DOHH2 (cell line): ENCODE results near the gene PHF2.

ENCODE experiments used
- H3F3A ChIP-seq: fragments of 200-600 bp; sonication (generic), shearing (Covaris generic); 2 replicates; pipeline ENCODE4 v1.6.0; 2016; ENCODE audit warnings: antibody characterized with exemption, mild to moderate bottlenecking; ENCODE audit not compliant: control insufficient read depth, insufficient read depth
- H3K27ac ChIP-seq: fragments of 200-600 bp; sonication (generic); 2 replicates; pipeline ENCODE4 v1.5.1; 2014; ENCODE audit warnings: low read depth, mild to moderate bottlenecking, low read length, moderate library complexity
- H3K27me3 ChIP-seq: fragments of 200-600 bp; sonication (generic); 2 replicates; pipeline ENCODE4 v1.6.1; 2014; ENCODE audit warnings: mild to moderate bottlenecking, low read length, mixed read lengths; ENCODE audit not compliant: control insufficient read depth
- H3K36me3 ChIP-seq: fragments of 200-600 bp; sonication (generic); 2 replicates; pipeline ENCODE4 v1.6.1; 2014; ENCODE audit warnings: mild to moderate bottlenecking, low read length, moderate library complexity, mixed read lengths; ENCODE audit not compliant: control insufficient read depth
- H3K4me1 ChIP-seq: fragments of 200-600 bp; sonication (generic); 2 replicates; pipeline ENCODE4 v1.6.1; 2014; ENCODE audit warnings: mild to moderate bottlenecking, low read length, mixed read lengths; ENCODE audit not compliant: control insufficient read depth
- H3K4me2 ChIP-seq: fragments of 200-600 bp; sonication (generic); 2 replicates; pipeline ENCODE4 v1.6.0; 2014; ENCODE audit warnings: mild to moderate bottlenecking, low read length, moderate library complexity
- H3K4me3 ChIP-seq: fragments of 200-600 bp; sonication (generic); 2 replicates; pipeline ENCODE4 v1.5.1; 2014; ENCODE audit warnings: mild to moderate bottlenecking, low read length, mixed read lengths
- H3K79me2 ChIP-seq: fragments of 200-600 bp; sonication (generic); 2 replicates; pipeline ENCODE4 v1.6.1; 2014; ENCODE audit warnings: mild to moderate bottlenecking, low read length, mixed read lengths; ENCODE audit not compliant: control insufficient read depth
- H3K9me2 ChIP-seq: fragments of 200-600 bp; sonication (generic); replicated peaks from 2 replicates; pipeline ENCODE4 v1.6.1; 2014; ENCODE audit warnings: mild to moderate bottlenecking, low read length, mixed read lengths; ENCODE audit not compliant: control insufficient read depth
- H3K9me3 ChIP-seq: fragments of 200-600 bp; sonication (generic); 2 replicates; pipeline ENCODE4 v1.6.1; 2014; ENCODE audit warnings: antibody characterized with exemption, low read length, mixed read lengths; ENCODE audit not compliant: control insufficient read depth, insufficient read depth
- H4K20me1 ChIP-seq: fragments of 200-600 bp; sonication (generic); 2 replicates; pipeline ENCODE4 v1.6.0; 2014; ENCODE audit warnings: low read depth, mild to moderate bottlenecking, antibody characterized with exemption, low read length, moderate library complexity; ENCODE audit not compliant: control insufficient read depth, insufficient read depth
- CTCF ChIP-seq: fragments of 200-600 bp; sonication (generic); IDR thresholded peaks from one replicate; pipeline ENCODE4 v1.5.1; 2014; ENCODE audit warnings: antibody characterized with exemption, mild to moderate bottlenecking, low read depth, low read length; ENCODE audit not compliant: poor library complexity, severe bottlenecking
- EZH2phosphoT487 ChIP-seq: fragments of 200-600 bp; sonication (generic); IDR thresholded peaks from 2 replicates; pipeline ENCODE4 v1.6.1; 2017; ENCODE audit warnings: borderline replicate concordance, mild to moderate bottlenecking, antibody characterized with exemption, low read length, moderate library complexity, mixed read lengths

PHF2 gene

GRCh38 chr9:93652604-93653592 is 76.5 kb downstream of the PHF2 start:
- Histone ChIP-seq H3K27ac (no peak overlapping the region), H3K79me2 (no peaks in the 10 kb centered on the region), H3K4me2 (no peak overlapping the region), H3K9me3 (no peaks in the 10 kb centered on the region), H3K27me3 (no peaks in the 10 kb centered on the region), H3K4me3 (no peak overlapping the region), H3F3A (no peaks in the 10 kb centered on the region), H4K20me1 (no peaks in the 10 kb centered on the region), H3K9me2 (no peaks in the 10 kb centered on the region), H3K36me3 (peaks cover 16% of the 10 kb centered on the region), H3K4me1 (no peaks in the 10 kb centered on the region)
- TF ChIP-seq EZH2phosphoT487 (no peak), CTCF (no peak)

GRCh38 chr9:93653760-93654159 is 77.4 kb downstream of the PHF2 start:
- TF ChIP-seq EZH2phosphoT487 (no peak), CTCF (no peak)

GRCh38 chr9:93654351-93654961 is 78.1 kb downstream of the PHF2 start:
- TF ChIP-seq EZH2phosphoT487 = no peak
- TF ChIP-seq CTCF = no peak
- no peak overlapping the region for H3K4me2 ChIP-seq
- H4K20me1 ChIP-seq = no peaks in the 10 kb centered on the region
- peaks cover 13% of the 10 kb centered on the region for H3K36me3 ChIP-seq
- no peaks in the 10 kb centered on the region for H3K9me2 ChIP-seq
- H3K9me3 ChIP-seq = no peaks in the 10 kb centered on the region
- no peak overlapping the region for H3K27ac ChIP-seq
- no peak overlapping the region for H3K4me3 ChIP-seq
- no peaks in the 10 kb centered on the region for H3K4me1 ChIP-seq
- H3F3A ChIP-seq = no peaks in the 10 kb centered on the region
- H3K27me3 ChIP-seq = no peaks in the 10 kb centered on the region
- H3K79me2 ChIP-seq = no peaks in the 10 kb centered on the region

More at GRCh38 chr9:93653760-93654159, 77.4 kb downstream of the PHF2 start:
- no peak overlapping the region for H3K4me2 ChIP-seq
- H3K27ac ChIP-seq = no peak overlapping the region
- peaks cover 14% of the 10 kb centered on the region for H3K36me3 ChIP-seq
- no peaks in the 10 kb centered on the region for H4K20me1 ChIP-seq
- no peaks in the 10 kb centered on the region for H3K79me2 ChIP-seq
- H3K9me3 ChIP-seq = no peaks in the 10 kb centered on the region
- H3K27me3 ChIP-seq = no peaks in the 10 kb centered on the region
- H3K9me2 ChIP-seq = no peaks in the 10 kb centered on the region
- H3K4me1 ChIP-seq = no peaks in the 10 kb centered on the region
- no peaks in the 10 kb centered on the region for H3F3A ChIP-seq
- no peak overlapping the region for H3K4me3 ChIP-seq
